A549 treated with CORT108297 at 1 μM for 4 hours (cell line): ENCODE data around the gene ACKR3. TPM values are rescaled to one million over a fixed set of nuclear protein-coding genes. Genes with fewer than 3 reads are reported as not detected.

Source experiments
- total RNA-seq: library from RNA; stranded (reverse); fragments of 200-300 nt; extraction: Qiagen RNA extraction; gene quantifications from 5 replicates; pipeline ENCODE4 v1.2.3, GENCODE V29; 2022

The ACKR3 gene
- total RNA-seq = 20.2 to 28.9 TPM (median 24.0 TPM) in 5 replicates

GRCh38 chr2:236569573-236569973, at the start of gene ACKR3:
Gene ACKR3, plus strand, starts transcription at chr2:236569825. Its CDS starts 10,641 bp downstream, at chr2:236580466.

